ENCODE results near the gene B3GNT5. TPM values are rescaled to one million over a fixed set of nuclear protein-coding genes. Genes with fewer than 3 reads are reported as not detected.

B3GNT5 gene
- total RNA-seq, 1 donor from 2014 or later: 20.4 TPM

- no peak overlapping the region for H3K4me3 ChIP-seq
- intact Hi-C loops (cut with DNase I): no loop called here
Observed at GRCh38 chr3:183210862-183211341, 42.2 kb upstream of the B3GNT5 start.

GRCh38 chr3:183211352-183211751 is 41.7 kb upstream of the B3GNT5 start:
- H3K27ac ChIP-seq: no peak overlapping the region
- no peak overlapping the region for H3K4me3 ChIP-seq
- intact Hi-C loops (cut with DNase I): no loop called here
- no peaks in the 10 kb centered on the region for H3K36me3 ChIP-seq
- H3K9me3 ChIP-seq: no peaks in the 10 kb centered on the region
- H3K4me1 ChIP-seq: no peaks in the 10 kb centered on the region
- no peak for DNase-seq (ENCODE audit: extremely low spot score in 2 of 2)
- TF ChIP-seq POLR2A (IDR thresholded peaks at IDR 0.05) (no peak), POLR2AphosphoS5 (IDR thresholded peaks at IDR 0.05; ENCODE audit: insufficient read depth in 1 of 2, low read depth in 1 of 2) (peak in 1 of 2 donors; percentile 20)
- no peaks in the 10 kb centered on the region for H3K27me3 ChIP-seq

More at GRCh38 chr3:183210862-183211341, 42.2 kb upstream of the B3GNT5 start:
- H3K36me3 ChIP-seq: no peaks in the 10 kb centered on the region
- no peaks in the 10 kb centered on the region for H3K4me1 ChIP-seq
- H3K27ac ChIP-seq: peak overlapping the region; percentile 61
- H3K9me3 ChIP-seq: no peaks in the 10 kb centered on the region
- H3K27me3 ChIP-seq: no peaks in the 10 kb centered on the region
- TF ChIP-seq CTCF (IDR thresholded peaks at IDR 0.05) (no peak), POLR2AphosphoS5 (IDR thresholded peaks at IDR 0.05; ENCODE audit: insufficient read depth in 1 of 2, low read depth in 1 of 2) (peak in 1 of 2 donors; percentile 36), POLR2A (IDR thresholded peaks at IDR 0.05) (no peak)
- DNase-seq (ENCODE audit: extremely low spot score in 2 of 2): no peak

- intact Hi-C loops (cut with DNase I): no loop called here
- no peak overlapping the region for H3K4me3 ChIP-seq
- no peaks in the 10 kb centered on the region for H3K27me3 ChIP-seq
- H3K27ac ChIP-seq: no peak overlapping the region
- TF ChIP-seq POLR2AphosphoS5 (IDR thresholded peaks at IDR 0.05; ENCODE audit: insufficient read depth in 1 of 2, low read depth in 1 of 2): no peak
- TF ChIP-seq CTCF (IDR thresholded peaks at IDR 0.05): no peak
- no peak for TF ChIP-seq POLR2A (IDR thresholded peaks at IDR 0.05)
- H3K4me1 ChIP-seq: no peaks in the 10 kb centered on the region
- no peak for DNase-seq (ENCODE audit: extremely low spot score in 2 of 2)
- H3K36me3 ChIP-seq: no peaks in the 10 kb centered on the region
- H3K9me3 ChIP-seq: no peaks in the 10 kb centered on the region
Observed at GRCh38 chr3:183212096-183212495, 41.0 kb upstream of the B3GNT5 start.

GRCh38 chr3:183212565-183212964 is 40.5 kb upstream of the B3GNT5 start:
- Histone ChIP-seq H3K4me1 (no peaks in the 10 kb centered on the region), H3K27me3 (no peaks in the 10 kb centered on the region), H3K27ac (no peak overlapping the region), H3K4me3 (no peak overlapping the region), H3K9me3 (no peaks in the 10 kb centered on the region), H3K36me3 (no peaks in the 10 kb centered on the region)
- TF ChIP-seq POLR2AphosphoS5 (IDR thresholded peaks at IDR 0.05; ENCODE audit: insufficient read depth in 1 of 2, low read depth in 1 of 2): no peak
- no peak for DNase-seq (ENCODE audit: extremely low spot score in 2 of 2)
- intact Hi-C loops (cut with DNase I): no loop called here

GRCh38 chr3:183213415-183214276 is 39.4 kb upstream of the B3GNT5 start:
- Histone ChIP-seq H3K27ac (no peak overlapping the region), H3K4me1 (no peaks in the 10 kb centered on the region), H3K4me3 (no peak overlapping the region), H3K27me3 (no peaks in the 10 kb centered on the region), H3K36me3 (no peaks in the 10 kb centered on the region), H3K9me3 (no peaks in the 10 kb centered on the region)
- no peak for DNase-seq (ENCODE audit: extremely low spot score in 2 of 2)
- intact Hi-C loops (cut with DNase I): no loop called here
- TF ChIP-seq POLR2AphosphoS5 (IDR thresholded peaks at IDR 0.05; ENCODE audit: insufficient read depth in 1 of 2, low read depth in 1 of 2): no peak
- TF ChIP-seq POLR2A (IDR thresholded peaks at IDR 0.05): no peak
- no peak for TF ChIP-seq CTCF (IDR thresholded peaks at IDR 0.05)

GRCh38 chr3:183214277-183214612 is 38.8 kb upstream of the B3GNT5 start:
- Histone ChIP-seq H3K4me1 (no peaks in the 10 kb centered on the region), H3K27ac (no peak overlapping the region), H3K4me3 (no peak overlapping the region), H3K27me3 (no peaks in the 10 kb centered on the region), H3K36me3 (no peaks in the 10 kb centered on the region), H3K9me3 (no peaks in the 10 kb centered on the region)
- DNase-seq (ENCODE audit: extremely low spot score in 2 of 2): no peak
- intact Hi-C loops (cut with DNase I): no loop called here
- TF ChIP-seq CTCF (IDR thresholded peaks at IDR 0.05): no peak
